Left forelimb (tissue), 1 donor: Measurements from ENCODE around the gene PRORP.
"Not testable (repeated sequence)": the region's sequence is repeated elsewhere in the genome, so short reads cannot be mapped to it uniquely, and the experiment has no call there.

ENCODE experiments used
- DNase-seq: peaks from one replicate; pipeline ENCODE4 v3.0.0-alpha.2; 2018; ENCODE audit warnings: low spot score

Gene PRORP

GRCh38 chr14:35138585-35138984 is 16.2 kb downstream of the PRORP start:
- DNase-seq = no peak

GRCh38 chr14:35140718-35141581 is 18.6 kb downstream of the PRORP start:
- no peak for DNase-seq

GRCh38 chr14:35144029-35144428 is 21.7 kb downstream of the PRORP start:
- DNase-seq = no peak

GRCh38 chr14:35146711-35147149 is 24.4 kb downstream of the PRORP start:
- DNase-seq = no peak

GRCh38 chr14:35147186-35147585 is 24.8 kb downstream of the PRORP start:
- DNase-seq = no peak

- no peak for DNase-seq
These were observed 25.4 kb downstream of the PRORP start for GRCh38 chr14:35147711-35148110.

- no peak for DNase-seq
These were observed 26.9 kb downstream of the PRORP start for GRCh38 chr14:35149239-35149638.

GRCh38 chr14:35152531-35152930 is 30.2 kb downstream of the PRORP start:
- DNase-seq = not testable (repeated sequence)

- no peak for DNase-seq
These were observed 31.7 kb downstream of the PRORP start for GRCh38 chr14:35154016-35154415.

- no peak for DNase-seq
These were observed 33.6 kb downstream of the PRORP start for GRCh38 chr14:35155962-35156361.

GRCh38 chr14:35158491-35158890 is 36.1 kb downstream of the PRORP start:
- no peak for DNase-seq

- no peak for DNase-seq
These were observed 36.8 kb downstream of the PRORP start for GRCh38 chr14:35158951-35159653.

- no peak for DNase-seq
These were observed 37.5 kb downstream of the PRORP start for GRCh38 chr14:35159742-35160409.

GRCh38 chr14:35161231-35161630 is 38.9 kb downstream of the PRORP start:
- DNase-seq = no peak

GRCh38 chr14:35163384-35163783 is 41.0 kb downstream of the PRORP start:
- DNase-seq = no peak

GRCh38 chr14:35164849-35165248 is 42.5 kb downstream of the PRORP start:
- DNase-seq = no peak

GRCh38 chr14:35167496-35167895 is 45.1 kb downstream of the PRORP start:
- no peak for DNase-seq
